Measurements from ENCODE around the gene PPARGC1A. TPM values are rescaled to one million over a fixed set of nuclear protein-coding genes. Genes with fewer than 3 reads are reported as not detected.

Gene PPARGC1A
- total RNA-seq, 4 donors from 2014 or later = 0.75 to 4.0 (median 1.4) TPM

GRCh38 chr4:23746027-23746426 is 143.8 kb downstream of the PPARGC1A start:
- Histone ChIP-seq H3K9me3 (no peaks in the 10 kb centered on the region), H3K4me3 (no peak overlapping the region), H3K4me1 (no peaks in the 10 kb centered on the region), H3K27me3 (no peaks in the 10 kb centered on the region), H3K36me3 (no peaks in the 10 kb centered on the region), H3K27ac (no peak overlapping the region)
- 78 to 84% methylated on average over 3 of the region's 3 CpGs for WGBS, 2 donors
- intact Hi-C loops (cut with DNase I) = no loop called here
- DNase-seq = no peak
- TF ChIP-seq CTCF (IDR thresholded peaks at IDR 0.05) (no peak), POLR2A (IDR thresholded peaks at IDR 0.05) (no peak)

GRCh38 chr4:23745377-23745776 is 144.5 kb downstream of the PPARGC1A start:
- Histone ChIP-seq H3K4me1 (no peaks in the 10 kb centered on the region), H3K36me3 (no peaks in the 10 kb centered on the region), H3K27ac (no peak overlapping the region), H3K27me3 (no peaks in the 10 kb centered on the region), H3K4me3 (no peak overlapping the region), H3K9me3 (no peaks in the 10 kb centered on the region)
- WGBS, 2 donors = 80 to 88% methylated on average over 3 of the region's 3 CpGs
- intact Hi-C loops (cut with DNase I) = no loop called here
- DNase-seq = no peak
- TF ChIP-seq POLR2A (IDR thresholded peaks at IDR 0.05) (no peak), CTCF (IDR thresholded peaks at IDR 0.05) (no peak)

All from esophagus squamous epithelium (tissue), 5 donors.